Bronchial epithelial cell (primary cell): Measurements from ENCODE around the gene UHMK1. TPM values are rescaled to one million over a fixed set of nuclear protein-coding genes. Genes with fewer than 3 reads are reported as not detected.

Experiments used
- DNase-seq: peaks from one replicate; pipeline ENCODE4 v3.0.0-alpha.2; 2010; ENCODE audit warnings: low read depth
- FAIRE-seq: peaks from 2 replicates; lab custom pipeline; 2011; peaks lifted over from hg19 to GRCh38; lab: Jason Lieb, UNC
- H3K27me3 ChIP-seq: 2 replicates; pipeline ENCODE4 v1.5.1; 2011; ENCODE audit warnings: low read length; ENCODE audit not compliant: control insufficient read depth, insufficient read depth
- H3K36me3 ChIP-seq: 2 replicates; pipeline ENCODE4 v1.5.1; 2011; ENCODE audit warnings: low read length; ENCODE audit not compliant: control insufficient read depth, insufficient read depth
- H3K4me3 ChIP-seq: 2 replicates; pipeline ENCODE4 v1.5.1; 2011; ENCODE audit warnings: mild to moderate bottlenecking, low read depth, low read length, control low read depth
- total RNA-seq: library from RNA; depleted of rRNA; stranded (reverse); fragments of >200 nt; gene quantifications from 2 replicates; pipeline ENCODE4 v1.2.1, GENCODE V29; 2014
- TF ChIP-seq, protein P1 (sequence below): IDR thresholded peaks from 2 replicates; pipeline ENCODE4 v1.5.1; 2011; ENCODE audit warnings: mild to moderate bottlenecking, moderate library complexity, low read length, control low read depth, inconsistent platforms; ENCODE audit not compliant: insufficient read depth, severe bottlenecking

The UHMK1 gene
- total RNA-seq, 1 donor from 2014 or later = 48.7 TPM

DNA sequence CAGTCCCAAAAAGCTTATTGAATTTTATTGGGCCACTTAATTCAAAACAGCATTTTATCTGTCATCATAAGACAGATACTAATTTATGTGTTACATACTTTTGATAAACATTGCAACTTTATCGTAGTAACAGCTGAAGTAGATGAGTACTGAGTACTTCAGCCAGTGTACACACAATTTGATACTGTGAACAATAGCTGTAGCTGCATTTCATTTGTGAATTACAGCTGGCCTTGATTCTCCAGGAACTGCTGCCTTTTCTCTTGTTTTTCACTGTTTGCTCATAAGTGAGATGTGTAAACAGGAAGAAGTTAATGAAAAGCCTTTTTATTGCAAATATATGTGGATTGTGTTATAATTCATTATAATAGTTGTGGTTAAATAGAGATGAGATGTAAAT lies 74.1 kb downstream of the UHMK1 start:
- no peak for DNase-seq
- no peak for FAIRE-seq
- no peaks in the 10 kb centered on the region for H3K36me3 ChIP-seq
- H3K4me3 ChIP-seq = no peak overlapping the region
- TF ChIP-seq, protein P1, sequence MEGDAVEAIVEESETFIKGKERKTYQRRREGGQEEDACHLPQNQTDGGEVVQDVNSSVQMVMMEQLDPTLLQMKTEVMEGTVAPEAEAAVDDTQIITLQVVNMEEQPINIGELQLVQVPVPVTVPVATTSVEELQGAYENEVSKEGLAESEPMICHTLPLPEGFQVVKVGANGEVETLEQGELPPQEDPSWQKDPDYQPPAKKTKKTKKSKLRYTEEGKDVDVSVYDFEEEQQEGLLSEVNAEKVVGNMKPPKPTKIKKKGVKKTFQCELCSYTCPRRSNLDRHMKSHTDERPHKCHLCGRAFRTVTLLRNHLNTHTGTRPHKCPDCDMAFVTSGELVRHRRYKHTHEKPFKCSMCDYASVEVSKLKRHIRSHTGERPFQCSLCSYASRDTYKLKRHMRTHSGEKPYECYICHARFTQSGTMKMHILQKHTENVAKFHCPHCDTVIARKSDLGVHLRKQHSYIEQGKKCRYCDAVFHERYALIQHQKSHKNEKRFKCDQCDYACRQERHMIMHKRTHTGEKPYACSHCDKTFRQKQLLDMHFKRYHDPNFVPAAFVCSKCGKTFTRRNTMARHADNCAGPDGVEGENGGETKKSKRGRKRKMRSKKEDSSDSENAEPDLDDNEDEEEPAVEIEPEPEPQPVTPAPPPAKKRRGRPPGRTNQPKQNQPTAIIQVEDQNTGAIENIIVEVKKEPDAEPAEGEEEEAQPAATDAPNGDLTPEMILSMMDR = no peak
- no peaks in the 10 kb centered on the region for H3K27me3 ChIP-seq

DNA sequence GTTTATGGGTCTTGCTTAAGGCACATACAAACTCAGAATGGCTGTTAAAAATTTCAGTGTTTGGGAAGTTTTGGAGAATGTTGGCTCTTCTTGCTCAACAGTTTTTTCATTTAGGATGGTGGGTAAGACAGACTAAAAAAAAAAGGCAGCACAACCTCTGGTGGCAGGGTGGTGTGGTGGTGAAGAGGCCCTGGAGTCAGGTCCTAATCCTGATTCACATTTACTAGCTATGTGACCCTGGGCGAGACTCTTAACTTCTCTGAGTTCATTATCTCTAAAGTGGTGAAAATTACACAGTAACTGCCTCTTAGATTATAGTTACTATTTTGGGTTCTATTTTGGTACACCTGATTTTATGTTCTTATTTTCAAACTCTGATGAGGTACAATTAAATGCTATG lies 75.5 kb downstream of the UHMK1 start:
- TF ChIP-seq, protein P1 = no peak
- Histone ChIP-seq H3K36me3 (peaks cover 1% of the 10 kb centered on the region), H3K27me3 (no peaks in the 10 kb centered on the region), H3K4me3 (no peak overlapping the region)
- no peak for FAIRE-seq
- DNase-seq = no peak

DNA sequence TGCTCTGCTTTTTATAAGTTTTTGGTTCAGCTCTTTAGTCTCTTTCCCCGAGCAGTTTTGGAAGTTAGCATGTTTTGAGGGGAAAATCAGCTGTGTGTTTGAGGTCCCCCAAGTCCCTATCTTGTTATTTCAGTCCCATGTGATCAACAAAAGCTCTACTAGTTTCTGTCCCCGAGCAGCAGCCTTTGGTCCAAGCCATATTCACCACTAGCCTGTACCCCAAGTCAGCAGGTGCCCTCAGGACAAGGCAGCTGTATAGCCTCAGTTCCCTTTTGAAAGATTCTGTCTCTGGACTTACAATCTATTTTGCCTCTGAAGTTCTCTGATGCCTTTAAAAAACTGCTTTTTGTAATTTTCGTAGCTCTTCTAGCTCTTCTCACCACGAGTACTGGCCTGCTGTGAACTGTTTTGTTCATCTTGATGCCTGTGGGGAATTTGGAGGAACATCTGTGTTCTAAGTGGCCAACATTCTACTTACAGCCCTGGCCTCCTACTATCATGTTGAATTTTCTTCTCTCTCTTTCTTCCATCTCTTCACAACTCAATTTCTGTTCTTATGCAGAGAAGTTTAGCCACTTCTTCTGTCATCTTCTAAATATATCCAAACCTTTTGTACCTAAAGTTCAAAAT lies 80.6 kb downstream of the UHMK1 start:
- Histone ChIP-seq H3K4me3 (no peak overlapping the region), H3K27me3 (no peaks in the 10 kb centered on the region), H3K36me3 (peaks cover 4% of the 10 kb centered on the region)
- no peak for DNase-seq
- TF ChIP-seq, protein P1 = no peak
- FAIRE-seq = no peak

DNA sequence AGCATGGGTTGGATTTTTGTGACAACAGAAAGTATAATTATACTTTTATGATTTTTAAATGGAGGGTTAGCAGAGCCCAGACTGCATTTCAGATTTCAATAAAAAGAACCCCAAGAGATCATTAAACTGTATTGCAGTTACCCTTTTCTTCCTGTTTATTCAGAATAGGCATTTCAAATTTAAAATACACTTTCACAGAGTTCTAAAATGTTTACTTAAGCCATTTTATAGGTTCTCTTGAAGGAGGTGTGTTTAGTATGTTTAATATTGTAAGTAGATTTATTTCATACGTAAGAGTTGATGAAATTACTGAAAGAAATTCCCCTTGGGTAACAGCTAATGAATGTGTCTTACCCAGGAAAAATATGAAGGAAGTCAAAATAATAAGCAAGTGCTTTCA lies 81.3 kb downstream of the UHMK1 start:
- FAIRE-seq (no peak), DNase-seq (no peak)
- no peak overlapping the region for H3K4me3 ChIP-seq
- no peaks in the 10 kb centered on the region for H3K27me3 ChIP-seq
- TF ChIP-seq, protein P1 = no peak
- H3K36me3 ChIP-seq = peaks cover 4% of the 10 kb centered on the region

Other genes starting within 250 kb of the UHMK1 start
- not detected in 2 replicates for gene SPATA46, start 121.0 kb upstream of the UHMK1 start, total RNA-seq
- 0.26 TPM in 2 replicates for gene C1orf226, start 116.1 kb upstream of the UHMK1 start, total RNA-seq
- gene SH2D1B, start 85.7 kb upstream of the UHMK1 start, total RNA-seq = 0.13 TPM in 1 of 2 replicates, not detected in the other
- gene UAP1, start 63.9 kb downstream of the UHMK1 start, total RNA-seq = 109 and 132 TPM in 2 replicates
- 1.5 and 4.7 TPM in 2 replicates for gene DDR2, start 134.6 kb downstream of the UHMK1 start, total RNA-seq